BJ (cell line): ENCODE results near the gene CCL20. TPM values are rescaled to one million over a fixed set of nuclear protein-coding genes. Genes with fewer than 3 reads are reported as not detected.
A peak's percentile ranks its signal among the peaks of the same experiment; 100 is the strongest.

Experiments used
- CTCF ChIA-PET: fragments of 350-600 bp; formaldehyde crosslinking; extraction: SDS; loops from one replicate; lab custom pipeline; 2021; ENCODE audit warnings: antibody characterized with exemption, inconsistent platforms; lab: Yijun Ruan, JAX
- POLR2A ChIA-PET: fragments of 300-600 bp; sonication (Branson Sonifier 250); formaldehyde crosslinking; extraction: SDS; loops from one replicate; lab custom pipeline; 2021; ENCODE audit warnings: antibody characterized with exemption; lab: Charles Lee
- DNase-seq: peaks from one replicate; pipeline ENCODE4 v3.0.0-alpha.2; 2011; ENCODE audit warnings: low read depth
- H3K27me3 ChIP-seq: 2 replicates; pipeline ENCODE4 v1.6.0; 2011; ENCODE audit warnings: low read length; ENCODE audit not compliant: control insufficient read depth, insufficient read depth
- H3K36me3 ChIP-seq: 2 replicates; pipeline ENCODE4 v1.5.1; 2011; ENCODE audit warnings: low read length; ENCODE audit not compliant: control insufficient read depth, insufficient read depth
- H3K4me3 ChIP-seq: 2 replicates; pipeline ENCODE4 v1.5.1; 2011; ENCODE audit warnings: low read depth, mild to moderate bottlenecking, control low read depth, low read length
- polyA minus RNA-seq: library from RNA; depleted of rRNA, polyadenylated mRNA; stranded (reverse); fragments of >200 nt; gene quantifications from 2 replicates; pipeline ENCODE4 v1.2.3, GENCODE V29; 2011; rRNA and poly(A)+ RNA removed
- polyA plus RNA-seq: library from polyadenylated mRNA; depleted of rRNA; stranded (reverse); fragments of >200 nt; gene quantifications from 2 replicates; pipeline ENCODE4 v1.2.3, GENCODE V29; 2011; rRNA removed
- TF ChIP-seq, protein P1 (sequence below): IDR thresholded peaks from 2 replicates; pipeline ENCODE4 v1.5.1; 2011; ENCODE audit warnings: low read depth, mild to moderate bottlenecking, control low read depth, inconsistent platforms, low read length, moderate library complexity; ENCODE audit not compliant: insufficient read depth

The CCL20 gene, protein sequence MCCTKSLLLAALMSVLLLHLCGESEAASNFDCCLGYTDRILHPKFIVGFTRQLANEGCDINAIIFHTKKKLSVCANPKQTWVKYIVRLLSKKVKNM
- polyA plus RNA-seq (not detected in 2 replicates), polyA minus RNA-seq (not detected in 2 replicates)

DNA sequence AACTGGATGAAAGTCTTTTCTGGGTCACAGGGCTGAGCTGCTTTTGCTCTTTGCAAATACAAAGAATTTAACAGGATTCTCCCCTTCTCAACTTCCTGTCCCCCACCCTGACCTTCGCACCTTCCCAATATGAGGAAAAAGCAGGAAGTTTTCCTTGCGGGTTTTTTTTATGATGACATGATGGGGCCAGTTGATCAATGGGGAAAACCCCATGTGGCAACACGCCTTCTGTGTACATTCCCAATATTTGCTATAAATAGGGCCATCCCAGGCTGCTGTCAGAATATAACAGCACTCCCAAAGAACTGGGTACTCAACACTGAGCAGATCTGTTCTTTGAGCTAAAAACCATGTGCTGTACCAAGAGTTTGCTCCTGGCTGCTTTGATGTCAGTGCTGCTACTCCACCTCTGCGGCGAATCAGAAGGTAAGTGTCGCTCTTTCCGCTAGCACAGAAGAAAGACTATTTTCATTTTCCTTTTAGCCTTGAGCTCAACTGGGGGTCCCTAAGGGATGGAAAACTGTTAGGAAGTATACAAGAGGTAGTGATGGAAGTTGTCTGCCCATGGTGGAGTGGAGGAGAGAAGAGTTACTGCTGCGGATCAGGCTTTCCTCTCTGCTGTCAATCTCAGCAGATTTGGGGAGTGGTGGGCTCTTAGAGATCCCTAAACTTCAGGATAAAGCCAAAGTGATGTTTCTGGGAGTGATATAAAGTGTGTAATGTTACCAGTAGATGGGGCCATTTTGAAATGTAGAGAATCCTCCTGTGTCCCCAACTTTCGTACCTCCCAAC lies at the start of gene CCL20:
TSS of gene CCL20 (plus strand) at position 281 of the 792 bp plus-strand sequence. CDS start at position 351, 70 bp downstream.
- H3K4me3 ChIP-seq = no peak within 1 kb of the TSS
- H3K27me3 ChIP-seq = no peaks in the 10 kb centered on the region
- ChIA-PET POLR2A (no interaction called here), CTCF (no interaction called here)
- H3K36me3 ChIP-seq = no peaks in the 10 kb centered on the region
- no peak for DNase-seq
- TF ChIP-seq, protein P1, sequence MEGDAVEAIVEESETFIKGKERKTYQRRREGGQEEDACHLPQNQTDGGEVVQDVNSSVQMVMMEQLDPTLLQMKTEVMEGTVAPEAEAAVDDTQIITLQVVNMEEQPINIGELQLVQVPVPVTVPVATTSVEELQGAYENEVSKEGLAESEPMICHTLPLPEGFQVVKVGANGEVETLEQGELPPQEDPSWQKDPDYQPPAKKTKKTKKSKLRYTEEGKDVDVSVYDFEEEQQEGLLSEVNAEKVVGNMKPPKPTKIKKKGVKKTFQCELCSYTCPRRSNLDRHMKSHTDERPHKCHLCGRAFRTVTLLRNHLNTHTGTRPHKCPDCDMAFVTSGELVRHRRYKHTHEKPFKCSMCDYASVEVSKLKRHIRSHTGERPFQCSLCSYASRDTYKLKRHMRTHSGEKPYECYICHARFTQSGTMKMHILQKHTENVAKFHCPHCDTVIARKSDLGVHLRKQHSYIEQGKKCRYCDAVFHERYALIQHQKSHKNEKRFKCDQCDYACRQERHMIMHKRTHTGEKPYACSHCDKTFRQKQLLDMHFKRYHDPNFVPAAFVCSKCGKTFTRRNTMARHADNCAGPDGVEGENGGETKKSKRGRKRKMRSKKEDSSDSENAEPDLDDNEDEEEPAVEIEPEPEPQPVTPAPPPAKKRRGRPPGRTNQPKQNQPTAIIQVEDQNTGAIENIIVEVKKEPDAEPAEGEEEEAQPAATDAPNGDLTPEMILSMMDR = no peak

DNA sequence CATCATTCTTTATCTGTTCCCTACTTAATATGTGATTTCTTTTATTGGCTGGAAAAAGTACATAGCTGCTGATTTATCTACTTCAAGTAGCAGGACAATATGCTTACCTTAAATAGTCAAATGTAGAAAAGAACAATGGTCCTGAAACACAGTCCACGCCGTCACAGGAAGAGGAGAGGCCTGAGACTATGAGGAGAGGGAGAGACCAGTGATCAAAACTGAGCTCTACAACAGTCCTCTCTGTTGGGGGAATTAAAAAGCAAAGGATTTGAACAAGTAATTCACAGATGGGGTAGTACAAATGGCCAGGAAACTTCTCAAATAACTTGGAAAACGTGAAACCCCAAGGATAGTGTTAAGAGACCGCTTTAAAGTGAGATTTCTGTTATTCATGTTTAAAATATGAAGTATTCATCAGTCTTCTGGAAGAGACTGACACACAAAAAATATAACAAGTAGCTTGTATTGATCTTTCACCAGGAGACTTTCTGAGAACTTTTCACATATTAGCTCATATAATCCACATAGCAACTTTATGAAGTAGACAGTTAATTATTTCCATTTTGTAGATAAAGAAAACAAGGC lies 47.8 kb upstream of the CCL20 start:
- no peaks in the 10 kb centered on the region for H3K36me3 ChIP-seq
- H3K4me3 ChIP-seq = no peak overlapping the region
- CTCF ChIA-PET = interaction anchor here (0.6 to 7.8 kb wide), 33 partner anchors 10 to 647 kb away, joined by 3 to 65 read pairs (median 4); no protein-coding TSS in a partner anchor
- DNase-seq = no peak
- TF ChIP-seq, protein P1 = no peak
- POLR2A ChIA-PET = interaction anchor here (0.7 kb wide), 1 partner anchor 19 kb away, joined by 3 read pairs; no protein-coding TSS in a partner anchor
- H3K27me3 ChIP-seq = no peaks in the 10 kb centered on the region

DNA sequence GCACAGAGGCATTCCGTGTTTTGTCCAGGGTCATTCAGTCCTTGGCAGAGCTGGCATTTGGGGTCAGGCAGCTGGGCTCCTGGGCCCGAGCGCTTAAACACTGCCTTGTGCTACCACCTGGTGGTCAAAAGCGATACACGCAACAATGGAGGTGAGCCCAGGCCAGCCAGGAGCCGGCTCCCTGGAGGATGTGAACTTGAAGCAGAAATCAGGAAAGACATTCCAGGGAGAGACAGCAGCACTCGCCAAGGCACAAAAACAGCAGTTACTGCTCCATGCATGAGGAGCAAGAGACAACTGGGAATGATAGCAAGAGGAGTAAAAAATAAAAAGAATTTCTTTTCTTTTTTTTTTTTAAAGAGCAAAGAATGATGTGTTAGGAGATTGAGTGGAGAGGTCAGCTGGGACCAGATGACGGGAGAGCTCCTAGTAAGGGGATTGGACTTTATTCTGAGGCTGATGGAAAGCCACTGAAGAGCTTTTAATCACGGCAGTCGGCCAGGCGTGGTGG lies 47.2 kb upstream of the CCL20 start:
- no peaks in the 10 kb centered on the region for H3K36me3 ChIP-seq
- DNase-seq = peak; percentile 4
- POLR2A ChIA-PET = interaction anchor here (0.7 kb wide), 1 partner anchor 18 kb away, joined by 3 read pairs; no protein-coding TSS in a partner anchor

DNA sequence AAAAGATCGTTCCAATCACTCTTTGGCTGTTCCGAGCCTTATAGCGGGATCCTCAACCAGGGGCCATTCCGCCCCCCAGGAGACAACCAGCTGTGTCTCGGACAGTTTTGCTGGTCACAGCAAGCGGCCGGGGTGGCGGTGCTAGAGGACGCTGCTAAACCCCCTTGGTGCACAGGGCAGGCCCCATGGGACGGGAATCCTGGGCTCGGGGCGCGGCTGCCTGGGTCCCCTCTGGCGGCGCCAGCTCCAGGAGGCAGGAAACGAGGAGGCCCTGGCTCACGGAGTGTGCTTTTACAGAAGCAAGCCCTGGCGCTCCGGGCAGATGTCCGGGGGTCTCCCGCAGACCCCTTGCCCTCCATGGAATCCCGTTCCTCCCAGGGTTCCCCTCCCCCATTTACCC lies 45.8 kb upstream of the CCL20 start:
- TF ChIP-seq, protein P1 = no peak
- DNase-seq = no peak
- ChIA-PET CTCF (interaction anchor here (3.6 to 7.8 kb wide), 2 partner anchors 109 to 362 kb away, joined by 39 to 65 read pairs; no protein-coding TSS in a partner anchor), POLR2A (no interaction called here)
- no peak overlapping the region for H3K4me3 ChIP-seq
- no peaks in the 10 kb centered on the region for H3K27me3 ChIP-seq
- no peaks in the 10 kb centered on the region for H3K36me3 ChIP-seq

More for the DNA sequence above, 47.2 kb upstream of the CCL20 start:
- TF ChIP-seq, protein P1 = peak; percentile 86
- Histone ChIP-seq H3K4me3 (no peak overlapping the region), H3K27me3 (no peaks in the 10 kb centered on the region)
- CTCF ChIA-PET = interaction anchor here (0.6 to 7.8 kb wide), 33 partner anchors 9 to 647 kb away, joined by 3 to 65 read pairs (median 4); no protein-coding TSS in a partner anchor
